Embryonic facial prominence (tissue), 1 donor: ENCODE data around the gene SMPDL3A.

Experiments used
- DNase-seq: peaks from one replicate; pipeline ENCODE4 v3.0.0-alpha.2; 2016; ENCODE audit errors: extremely low spot score

The SMPDL3A gene

DNA sequence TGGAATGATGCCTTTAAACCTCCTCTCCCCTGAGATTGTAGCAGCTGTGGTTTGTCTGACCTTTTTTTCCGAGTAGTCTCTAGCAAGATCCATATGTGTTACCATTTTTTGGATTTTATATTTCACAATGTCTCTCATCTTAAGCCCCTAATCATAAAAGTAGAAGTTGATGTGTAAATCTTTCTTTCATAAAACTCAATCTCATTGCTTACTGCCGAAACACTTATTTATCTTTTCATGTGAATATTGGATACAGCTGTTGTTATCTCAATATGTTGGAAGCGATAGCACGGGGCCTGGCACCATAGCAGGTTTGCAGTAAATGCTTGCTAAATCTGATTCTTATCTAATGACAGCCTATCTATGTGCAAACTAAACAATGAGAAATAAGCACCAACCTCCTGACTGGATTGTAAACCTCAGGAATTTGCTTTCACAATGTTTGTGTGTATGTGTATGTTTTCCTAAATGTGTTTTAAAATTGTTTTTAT, 14.2 kb downstream of the SMPDL3A start:
- DNase-seq: no peak

GRCh38 chr6:122804962-122805485, 16.0 kb downstream of the SMPDL3A start:
- no peak for DNase-seq

DNA sequence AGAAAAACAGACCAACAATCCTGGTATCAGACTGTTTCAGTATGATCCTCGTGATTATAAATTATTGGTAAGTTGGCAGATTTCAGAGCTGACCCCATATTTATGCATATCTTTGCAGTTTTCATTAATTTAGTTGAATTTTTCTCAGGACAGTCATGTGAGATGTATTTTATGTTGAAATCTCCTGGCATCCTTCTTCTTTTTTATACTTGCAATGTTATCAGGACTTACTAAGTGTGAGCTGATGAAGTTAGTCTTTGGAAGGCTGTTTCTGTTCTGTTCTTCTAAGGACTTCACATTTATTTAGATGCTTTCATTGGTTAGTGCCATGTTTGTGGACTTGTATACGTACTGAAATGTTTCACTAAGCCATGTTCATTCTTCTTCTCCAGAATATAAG, 17.2 kb downstream of the SMPDL3A start:
- DNase-seq: no peak

- DNase-seq: no peak
Measured at GRCh38 chr6:122808121-122808885, 19.2 kb downstream of the SMPDL3A start.

DNA sequence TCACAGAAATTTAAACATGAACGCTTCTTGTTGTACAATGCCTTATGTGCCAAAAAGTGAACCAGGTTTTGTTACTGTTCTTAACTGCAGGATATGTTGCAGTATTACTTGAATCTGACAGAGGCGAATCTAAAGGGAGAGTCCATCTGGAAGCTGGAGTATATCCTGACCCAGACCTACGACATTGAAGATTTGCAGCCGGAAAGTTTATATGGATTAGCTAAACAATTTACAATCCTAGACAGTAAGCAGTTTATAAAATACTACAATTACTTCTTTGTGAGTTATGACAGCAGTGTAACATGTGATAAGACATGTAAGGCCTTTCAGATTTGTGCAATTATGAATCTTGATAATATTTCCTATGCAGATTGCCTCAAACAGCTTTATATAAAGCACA, 19.9 kb downstream of the SMPDL3A start:
- no peak for DNase-seq

- no peak for DNase-seq
Measured at GRCh38 chr6:122809691-122810090, 20.6 kb downstream of the SMPDL3A start.

- no peak for DNase-seq
Measured at GRCh38 chr6:122810189-122810588, 21.1 kb downstream of the SMPDL3A start.

GRCh38 chr6:122817358-122817757, 28.3 kb downstream of the SMPDL3A start:
- no peak for DNase-seq

GRCh38 chr6:122817766-122818165, 28.7 kb downstream of the SMPDL3A start:
- DNase-seq: no peak

- no peak for DNase-seq
Measured at GRCh38 chr6:122818866-122819265, 29.8 kb downstream of the SMPDL3A start.

DNA sequence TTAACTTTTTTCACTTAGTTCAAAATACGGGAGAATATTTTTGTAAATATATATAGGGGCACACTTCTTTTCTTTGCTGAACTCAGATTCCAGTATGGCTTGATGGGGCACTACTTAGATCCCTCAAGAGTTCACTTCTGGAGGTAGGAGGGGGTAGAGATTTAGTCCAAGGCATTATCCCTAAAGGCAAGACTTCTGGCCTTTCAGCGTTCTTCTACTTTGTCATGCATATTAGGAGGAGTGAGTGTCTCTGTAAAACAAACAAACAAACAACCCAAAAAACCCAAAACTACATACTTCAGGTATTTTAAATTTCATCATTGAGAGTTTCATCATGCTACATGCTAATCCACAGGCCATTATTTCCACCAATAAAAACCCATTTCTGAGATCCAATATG, 32.0 kb downstream of the SMPDL3A start:
- no peak for DNase-seq

DNA sequence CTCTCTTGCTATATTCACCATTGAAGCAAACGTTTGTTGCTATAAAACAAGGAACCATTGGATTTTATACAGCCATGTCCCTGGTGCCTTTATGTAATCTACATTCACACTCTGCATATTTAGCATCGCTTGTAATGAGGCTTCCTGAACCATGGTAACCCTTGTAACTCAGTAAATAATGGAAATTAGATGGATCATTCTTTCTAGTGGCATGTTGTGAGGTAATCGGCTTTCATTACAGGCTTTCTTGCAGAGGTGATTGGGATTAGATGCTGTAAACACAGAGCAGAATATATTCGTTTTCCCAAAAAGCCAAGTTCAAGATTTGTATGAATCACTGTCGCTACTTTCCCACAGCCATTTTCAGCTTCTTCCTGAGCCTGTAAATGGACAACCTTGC, 36.1 kb downstream of the SMPDL3A start:
- no peak for DNase-seq

GRCh38 chr6:122829456-122829855, 40.4 kb downstream of the SMPDL3A start:
- DNase-seq: no peak

GRCh38 chr6:122831511-122831910, 42.5 kb downstream of the SMPDL3A start:
- DNase-seq: no peak

- no peak for DNase-seq
Measured at GRCh38 chr6:122832459-122832858, 43.4 kb downstream of the SMPDL3A start.

- no peak for DNase-seq
Measured at GRCh38 chr6:122833021-122833491, 44.0 kb downstream of the SMPDL3A start.

- no peak for DNase-seq
Measured at GRCh38 chr6:122838060-122838780, 49.2 kb downstream of the SMPDL3A start.

DNA sequence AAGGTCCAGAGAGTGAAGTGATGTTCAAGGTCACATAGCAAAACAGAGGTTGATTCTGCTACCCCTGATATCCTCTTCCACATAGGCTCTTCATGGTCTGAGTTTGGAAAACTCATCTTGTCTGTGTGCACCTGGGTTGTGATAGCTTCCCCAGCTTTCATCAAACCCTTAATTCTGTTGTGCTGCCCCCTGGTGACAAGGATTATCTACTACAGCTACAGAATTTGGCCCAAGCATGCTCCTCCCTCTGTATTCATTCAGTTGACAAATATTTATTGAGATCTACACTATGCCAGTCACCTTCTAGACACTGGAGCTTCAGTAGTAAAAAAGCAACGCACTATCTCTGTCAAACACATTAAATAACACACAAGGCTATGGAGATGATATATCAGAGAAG, 50.4 kb downstream of the SMPDL3A start:
- DNase-seq: peak; percentile 36

DNA sequence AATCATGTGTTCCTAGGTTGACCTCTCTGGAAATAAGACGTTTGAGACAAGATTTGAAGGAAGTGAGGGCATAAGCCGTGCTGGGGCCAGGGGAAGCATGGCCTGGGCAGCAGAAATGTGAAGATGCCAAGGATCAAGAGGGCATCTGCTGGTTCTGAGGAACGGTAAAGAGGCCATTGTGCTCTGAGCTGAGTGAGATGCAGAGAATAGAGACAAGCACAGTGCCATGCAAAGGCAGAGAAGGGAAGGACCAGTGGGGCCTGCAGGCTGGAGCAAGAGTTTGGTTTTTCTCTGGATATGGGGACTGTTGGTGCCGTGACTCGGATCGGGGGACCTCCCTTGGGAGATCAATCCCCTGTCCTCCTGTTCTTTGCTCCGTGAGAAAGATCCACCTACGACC, 50.8 kb downstream of the SMPDL3A start:
- DNase-seq: no peak

GRCh38 chr6:122845464-122845863, 56.4 kb downstream of the SMPDL3A start:
- no peak for DNase-seq

DNA sequence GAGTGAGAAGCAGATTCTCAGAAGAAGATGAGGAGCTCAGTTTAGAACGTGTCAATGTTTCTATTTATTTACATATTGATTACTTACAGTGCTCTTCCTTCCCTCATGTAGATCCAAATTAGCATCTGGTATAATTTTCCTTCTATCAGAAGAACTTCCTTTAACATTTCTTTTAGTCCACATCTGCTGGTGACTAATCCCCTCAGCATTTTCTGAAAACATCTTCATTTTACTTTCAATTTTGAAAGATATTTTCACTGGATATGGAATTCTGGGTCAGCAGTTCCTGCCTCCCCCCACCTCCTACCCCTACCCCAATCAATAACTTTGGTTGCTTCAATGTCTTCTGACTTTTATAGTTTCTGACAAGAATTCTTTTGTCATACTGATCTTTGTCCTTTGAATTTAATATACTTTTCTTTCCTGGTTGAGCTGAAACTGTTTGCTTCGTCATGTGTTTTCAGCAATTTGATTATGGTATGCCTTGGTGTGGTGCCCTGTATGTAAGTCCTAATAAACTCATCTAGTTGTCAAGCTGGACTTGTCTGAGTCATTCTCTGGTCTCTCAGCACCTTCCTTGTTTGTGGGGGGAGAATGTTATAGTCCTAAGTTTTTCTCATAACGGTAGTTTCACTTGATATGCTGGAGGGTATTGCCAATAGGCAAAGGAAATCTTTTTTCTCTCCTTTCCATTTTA, 57.0 kb downstream of the SMPDL3A start:
- no peak for DNase-seq
